Vagina (tissue), 2 donors: ENCODE data around the gene LIFR. TPM values are rescaled to one million over a fixed set of nuclear protein-coding genes. Genes with fewer than 3 reads are reported as not detected.

Experiments used
- DNase-seq, 2 donors: peaks; one replicate each; pipeline ENCODE4 v3.0.0-alpha.2; 2017; ENCODE audit errors: extremely low spot score in 2 of 2
- H3K27ac ChIP-seq: fragments of 200-600 bp; sonication (generic); one replicate; pipeline ENCODE4 v1.5.1; 2019
- H3K27me3 ChIP-seq: fragments of 200-600 bp; sonication (generic); one replicate; pipeline ENCODE4 v1.5.1; 2019
- H3K36me3 ChIP-seq, 2 donors: fragments of 200-600 bp; sonication (generic); one replicate each; pipeline ENCODE4 v1.5.1; 2017 to 2019
- H3K4me1 ChIP-seq: fragments of 200-600 bp; sonication (generic); one replicate; pipeline ENCODE4 v1.5.1; 2019
- H3K4me3 ChIP-seq, 2 donors: fragments of 200-600 bp; sonication (generic); 1 replicate in 1 of 2; 2 replicates in 1 of 2; pipeline ENCODE4 v1.5.1; 2016 to 2019
- H3K9me3 ChIP-seq: fragments of 200-600 bp; sonication (generic); one replicate; pipeline ENCODE4 v1.5.1; 2019
- CTCF ChIP-seq, 3 experiments: fragments of 450-650 bp in 2 of 3; fragments of 200-600 bp in 1 of 3; sonication (generic) in 1 of 3; IDR thresholded peaks; one replicate each; pipeline ENCODE4 v1.5.1; 2017 to 2019; ENCODE audit warnings: antibody characterized with exemption in 3 of 3, mild to moderate bottlenecking in 2 of 3, moderate library complexity in 2 of 3
- POLR2A ChIP-seq, 2 donors: fragments of 450-650 bp; IDR thresholded peaks; one replicate each; pipeline ENCODE4 v1.6.1; 2017; ENCODE audit warnings: antibody characterized with exemption in 2 of 2, mild to moderate bottlenecking in 2 of 2, moderate library complexity in 2 of 2
- POLR2AphosphoS5 ChIP-seq, 2 donors: sonication (generic); formaldehyde crosslinking; IDR thresholded peaks; one replicate each; pipeline ENCODE4 v1.9.0; 2017; ENCODE audit warnings: antibody characterized with exemption in 2 of 2, mild to moderate bottlenecking in 2 of 2, low read depth in 1 of 2; ENCODE audit not compliant: insufficient read depth in 1 of 2
- intact Hi-C: fragments of 100-400 bp; cut with DNase I; formaldehyde crosslinking; loops from one replicate; pipeline ENCODE4 v1.15.1; 2023
- total RNA-seq: library from RNA; depleted of rRNA; stranded (reverse); fragments of >200 nt; gene quantifications from one replicate; pipeline ENCODE4 v1.2.3, GENCODE V29; 2016

Gene LIFR
- total RNA-seq, 1 donor from 2014 or later, result 63.3 TPM

- Histone ChIP-seq H3K27ac (peak overlapping the region; percentile 92), H3K36me3 (no peaks in the 10 kb centered on the region), H3K4me1 (peaks cover 26% of the 10 kb centered on the region), H3K4me3 (peak overlapping the region; percentile 74 to 97), H3K9me3 (no peaks in the 10 kb centered on the region), H3K27me3 (no peaks in the 10 kb centered on the region)
- no peak for DNase-seq
- intact Hi-C loops, result loop anchor here (5.0 kb wide), 2 partner anchors 114 to 241 kb away; no protein-coding TSS in a partner anchor
- TF ChIP-seq POLR2A (IDR thresholded peaks at IDR 0.05) (peak in 1 of 2 donors; percentile 61), POLR2AphosphoS5 (IDR thresholded peaks at IDR 0.05; ENCODE audit: insufficient read depth in 1 of 2, low read depth in 1 of 2) (no peak), CTCF (IDR thresholded peaks at IDR 0.05) (no peak)
Observed at GRCh38 chr5:38556088-38556598, 303 bp downstream of the LIFR start.

- peak overlapping the region; percentile 74 to 97 for H3K4me3 ChIP-seq
- no peaks in the 10 kb centered on the region for H3K9me3 ChIP-seq
- no peak for TF ChIP-seq POLR2A (IDR thresholded peaks at IDR 0.05)
- no peak for TF ChIP-seq POLR2AphosphoS5 (IDR thresholded peaks at IDR 0.05; ENCODE audit: insufficient read depth in 1 of 2, low read depth in 1 of 2)
- TF ChIP-seq CTCF (IDR thresholded peaks at IDR 0.05), result no peak
- DNase-seq, result no peak
- H3K27me3 ChIP-seq, result no peaks in the 10 kb centered on the region
- H3K4me1 ChIP-seq, result peaks cover 30% of the 10 kb centered on the region
- intact Hi-C loops, result loop anchor here (5.0 kb wide), 2 partner anchors 113 to 242 kb away; no protein-coding TSS in a partner anchor
- H3K36me3 ChIP-seq, result no peaks in the 10 kb centered on the region
- peak overlapping the region; percentile 92 for H3K27ac ChIP-seq
Observed at GRCh38 chr5:38555354-38556087, 925 bp downstream of the LIFR start.

GRCh38 chr5:38554861-38555260 is 1.6 kb downstream of the LIFR start:
- intact Hi-C loops, result loop anchor here (5.0 kb wide), 2 partner anchors 113 to 242 kb away; no protein-coding TSS in a partner anchor
- DNase-seq, result no peak
- Histone ChIP-seq H3K4me1 (peaks cover 30% of the 10 kb centered on the region), H3K27me3 (no peaks in the 10 kb centered on the region), H3K36me3 (no peaks in the 10 kb centered on the region), H3K27ac (peak overlapping the region; percentile 92), H3K4me3 (peak overlapping the region; percentile 74 to 97), H3K9me3 (no peaks in the 10 kb centered on the region)
- no peak for TF ChIP-seq POLR2A (IDR thresholded peaks at IDR 0.05)
- no peak for TF ChIP-seq CTCF (IDR thresholded peaks at IDR 0.05)
- TF ChIP-seq POLR2AphosphoS5 (IDR thresholded peaks at IDR 0.05; ENCODE audit: insufficient read depth in 1 of 2, low read depth in 1 of 2), result no peak

- Histone ChIP-seq H3K9me3 (no peaks in the 10 kb centered on the region), H3K4me1 (peaks cover 33% of the 10 kb centered on the region), H3K27me3 (no peaks in the 10 kb centered on the region), H3K4me3 (peak overlapping the region; percentile 74 to 97), H3K27ac (peak overlapping the region; percentile 92), H3K36me3 (no peaks in the 10 kb centered on the region)
- DNase-seq, result no peak
- intact Hi-C loops, result no loop called here
- no peak for TF ChIP-seq POLR2A (IDR thresholded peaks at IDR 0.05)
- TF ChIP-seq POLR2AphosphoS5 (IDR thresholded peaks at IDR 0.05; ENCODE audit: insufficient read depth in 1 of 2, low read depth in 1 of 2), result no peak
- no peak for TF ChIP-seq CTCF (IDR thresholded peaks at IDR 0.05)
Observed at GRCh38 chr5:38554403-38554802, 2.0 kb downstream of the LIFR start.
